NB4 (cell line): ENCODE data around the gene METTL25B.

Experiments used
- DNase-seq: peaks from one replicate; pipeline ENCODE4 v3.0.0; 2010; ENCODE audit warnings: low read depth
- H3K4me3 ChIP-seq: one replicate; pipeline ENCODE4 v1.5.1; 2011; ENCODE audit warnings: mild to moderate bottlenecking, low read depth, low read length, moderate library complexity
- CTCF ChIP-seq: IDR thresholded peaks from one replicate; pipeline ENCODE4 v1.5.1; 2012; ENCODE audit warnings: low read depth, low read length
- MAX ChIP-seq: IDR thresholded peaks from 2 replicates; pipeline ENCODE4 v1.6.1; 2011; ENCODE audit warnings: low read depth, low read length
- MYC ChIP-seq: IDR thresholded peaks from 2 replicates; pipeline ENCODE4 v1.6.1; 2011; ENCODE audit warnings: low read depth, low read length
- POLR2A ChIP-seq: IDR thresholded peaks from 2 replicates; pipeline ENCODE4 v1.6.1; 2011; ENCODE audit warnings: mild to moderate bottlenecking; ENCODE audit not compliant: insufficient read length; ENCODE audit errors: extremely low read depth

The METTL25B gene

GRCh38 chr1:156727492-156727891 is 777 bp upstream of the METTL25B start:
- TF ChIP-seq MYC: no peak
- no peak for TF ChIP-seq CTCF
- no peak for TF ChIP-seq MAX
- no peak for TF ChIP-seq POLR2A
- DNase-seq: no peak
- peak overlapping the region; percentile 100 for H3K4me3 ChIP-seq

- peak within 1 kb of the TSS; percentile 100 for H3K4me3 ChIP-seq
- TF ChIP-seq MAX (peak; percentile 85), POLR2A (peak; percentile 63), MYC (peak; percentile 72), CTCF (no peak)
Observed at GRCh38 chr1:156728599-156729462, 562 bp downstream of the METTL25B start, which contains the start of gene ISG20L2. Gene ISG20L2, minus strand, starts transcription at chr1:156728766. Its CDS starts 1,114 bp downstream, at chr1:156727652.

GRCh38 chr1:156733989-156734584 is 5.8 kb downstream of the METTL25B start:
- H3K4me3 ChIP-seq: no peak overlapping the region
- TF ChIP-seq MAX (no peak), POLR2A (no peak), CTCF (no peak), MYC (no peak)
- no peak for DNase-seq

More at GRCh38 chr1:156728599-156729462, 562 bp downstream of the METTL25B start, which contains the start of gene ISG20L2:
- DNase-seq: peak; percentile 98

GRCh38 chr1:156738407-156738806 is 10.1 kb downstream of the METTL25B start:
- no peak overlapping the region for H3K4me3 ChIP-seq
- DNase-seq: no peak
- TF ChIP-seq MYC: no peak
- TF ChIP-seq CTCF: no peak
- no peak for TF ChIP-seq POLR2A
- no peak for TF ChIP-seq MAX

GRCh38 chr1:156738916-156739315 is 10.6 kb downstream of the METTL25B start:
- no peak for DNase-seq
- TF ChIP-seq MAX (no peak), MYC (no peak), CTCF (no peak), POLR2A (no peak)
- no peak overlapping the region for H3K4me3 ChIP-seq
